ENCODE results near the gene BCL11A. TPM values are rescaled to one million over a fixed set of nuclear protein-coding genes. Genes with fewer than 3 reads are reported as not detected.

Gene BCL11A
- total and polyA plus RNA-seq, 5 donors, result 3.7 to 11.2 (median 8.5) TPM

DNA sequence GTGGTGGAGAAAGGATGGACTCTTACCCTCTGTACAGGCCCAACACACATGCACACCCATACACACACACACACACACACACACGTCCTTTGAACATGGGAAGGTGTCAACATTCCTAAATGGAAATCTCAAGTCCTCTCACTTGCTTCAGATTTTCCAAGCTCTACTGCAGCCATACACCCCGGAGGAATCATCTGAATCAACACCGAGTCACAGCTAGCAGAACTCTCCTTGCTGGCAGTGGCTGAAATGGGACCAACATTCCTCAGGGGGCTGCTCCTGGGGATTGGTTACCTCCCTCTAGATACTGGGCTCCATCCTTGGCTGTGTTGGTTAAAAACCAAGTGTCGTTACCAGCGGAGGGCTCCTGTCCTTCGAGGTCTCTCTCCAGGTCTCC lies 112.7 kb downstream of the BCL11A start:
- H3K27me3 ChIP-seq (ENCODE audit: control insufficient read depth, insufficient read depth), result no peaks in the 10 kb centered on the region
- no peaks in the 10 kb centered on the region for H3K9me3 ChIP-seq (ENCODE audit: control insufficient read depth, low read length)
- H3K27ac ChIP-seq (ENCODE audit: low read length), result no peak overlapping the region
- WGBS, result 85% methylated on average over 6 of the region's 6 CpGs
- H3K4me1 ChIP-seq (ENCODE audit: control insufficient read depth, insufficient read depth, low read length), result no peaks in the 10 kb centered on the region
- intact Hi-C loops (cut with DNase I), result no loop called here
- DNase-seq, result no peak
- no peak overlapping the region for H3K4me3 ChIP-seq (ENCODE audit: low read length)
- ATAC-seq, result no peak

DNA sequence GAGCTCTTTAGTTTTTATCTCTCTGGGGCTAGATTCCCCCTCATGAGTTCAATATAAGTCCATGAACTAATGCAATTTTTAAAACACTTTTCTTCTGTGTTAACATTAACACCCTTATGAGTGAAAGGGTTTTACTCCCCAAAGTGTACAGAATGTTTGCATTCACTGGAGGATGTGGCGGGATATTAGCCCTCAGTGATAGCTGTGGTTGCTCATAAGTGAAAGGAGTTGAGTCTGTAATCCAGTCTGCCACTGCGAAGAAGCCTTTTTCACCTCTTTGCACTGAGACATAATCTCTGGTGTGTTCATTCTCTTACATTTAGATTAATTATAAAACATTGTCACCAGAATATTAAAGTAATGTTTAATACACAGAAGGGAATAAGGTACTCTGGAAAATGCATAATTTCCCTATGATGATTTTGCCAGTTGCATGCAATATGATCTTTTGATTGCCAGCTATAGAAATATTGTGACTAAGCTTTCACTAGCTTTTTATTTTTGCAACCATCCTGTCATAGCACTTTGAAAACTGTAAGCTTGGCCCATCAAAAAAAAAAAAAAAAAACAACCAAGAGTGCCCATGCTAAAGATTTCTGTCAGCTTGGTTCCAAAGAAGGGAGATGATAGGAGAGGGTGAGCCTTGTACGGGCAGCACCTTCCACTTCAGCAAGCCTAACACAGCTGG lies 113.2 kb downstream of the BCL11A start:
- H3K9me3 ChIP-seq (ENCODE audit: control insufficient read depth, low read length), result no peaks in the 10 kb centered on the region
- 83% methylated on average over 3 of the region's 3 CpGs for WGBS
- no peak overlapping the region for H3K4me3 ChIP-seq (ENCODE audit: low read length)
- DNase-seq (no peak), ATAC-seq (no peak)
- intact Hi-C loops (cut with DNase I), result no loop called here
- no peak overlapping the region for H3K27ac ChIP-seq (ENCODE audit: low read length)
- no peaks in the 10 kb centered on the region for H3K4me1 ChIP-seq (ENCODE audit: control insufficient read depth, insufficient read depth, low read length)
- no peaks in the 10 kb centered on the region for H3K27me3 ChIP-seq (ENCODE audit: control insufficient read depth, insufficient read depth)

DNA sequence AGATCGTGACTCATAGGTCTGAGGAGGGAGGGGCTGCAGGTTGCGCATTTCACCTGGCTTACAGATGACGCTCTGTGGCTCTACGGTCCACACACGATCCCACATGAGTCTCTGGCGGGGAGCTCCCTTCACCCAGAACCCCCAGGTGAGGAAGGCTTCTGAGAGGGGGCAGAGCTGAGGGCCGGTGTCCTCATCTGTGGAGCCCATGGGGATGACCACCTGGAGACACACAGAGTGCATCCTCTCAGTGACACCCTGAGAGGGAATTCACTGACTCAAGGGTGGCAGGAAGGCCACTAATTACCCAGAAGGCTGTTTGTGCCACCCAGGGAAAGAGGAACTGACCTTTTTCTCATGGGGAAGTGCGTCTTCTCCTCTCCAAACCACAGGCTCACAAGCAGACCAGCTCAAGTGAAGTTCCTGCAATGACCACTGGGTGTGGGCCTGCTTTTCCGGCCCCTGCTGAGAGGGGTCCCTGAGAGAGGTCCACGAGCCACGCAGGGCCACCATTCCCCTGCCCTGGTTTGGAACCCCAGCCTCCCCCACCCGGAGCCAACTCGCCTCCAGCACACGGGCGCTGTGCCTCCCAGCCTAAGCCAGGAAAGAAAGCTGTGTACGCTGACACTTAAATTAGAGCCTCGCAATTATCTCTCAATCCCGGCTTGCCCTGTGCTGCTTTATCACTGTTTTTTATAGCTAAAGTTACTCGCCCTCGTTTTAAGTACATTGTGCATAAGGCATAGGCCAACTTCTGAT lies 114.1 kb downstream of the BCL11A start:
- Histone ChIP-seq H3K27ac (ENCODE audit: low read length) (peak overlapping the region; percentile 74), H3K4me1 (ENCODE audit: control insufficient read depth, insufficient read depth, low read length) (no peaks in the 10 kb centered on the region), H3K9me3 (ENCODE audit: control insufficient read depth, low read length) (no peaks in the 10 kb centered on the region), H3K4me3 (ENCODE audit: low read length) (peak overlapping the region; percentile 23), H3K27me3 (ENCODE audit: control insufficient read depth, insufficient read depth) (no peaks in the 10 kb centered on the region)
- intact Hi-C loops (cut with DNase I), result loop anchor here in 1 of 4 donors (10.0 kb wide), 1 partner anchor 95 kb away; no protein-coding TSS in a partner anchor
- peak; percentile 81 to 82 for ATAC-seq
- DNase-seq, result peak; percentile 27 to 83 (median 79)
- WGBS, result 43% methylated on average over 20 of the region's 20 CpGs

DNA sequence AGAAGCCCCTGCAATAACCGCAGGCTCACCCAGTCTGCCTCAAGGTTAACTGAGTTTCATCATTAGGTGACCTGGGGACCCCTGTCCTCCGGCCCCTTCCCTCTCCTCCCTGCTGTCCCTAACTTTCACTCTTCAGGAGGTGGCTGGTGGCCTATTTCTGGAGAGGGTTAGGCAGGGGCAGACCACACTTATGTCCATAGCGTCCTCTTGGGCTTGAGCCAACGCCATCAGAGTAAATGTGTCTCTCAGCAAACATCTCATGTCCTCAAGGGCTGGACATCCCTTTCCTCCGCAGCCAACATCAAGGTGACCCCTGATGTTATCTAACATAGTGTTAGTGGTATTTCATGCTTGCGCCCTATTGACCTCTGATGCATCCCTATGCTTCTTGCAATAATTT lies 114.8 kb downstream of the BCL11A start:
- peak overlapping the region; percentile 23 for H3K4me3 ChIP-seq (ENCODE audit: low read length)
- intact Hi-C loops (cut with DNase I), result loop anchor here in 1 of 4 donors (10.0 kb wide), 1 partner anchor 96 kb away; no protein-coding TSS in a partner anchor
- WGBS, result 66% methylated on average over 6 of the region's 6 CpGs
- H3K27me3 ChIP-seq (ENCODE audit: control insufficient read depth, insufficient read depth), result no peaks in the 10 kb centered on the region
- H3K27ac ChIP-seq (ENCODE audit: low read length), result peak overlapping the region; percentile 74
- peak in 2 of 3 donors; percentile 57 to 64 for DNase-seq
- H3K4me1 ChIP-seq (ENCODE audit: control insufficient read depth, insufficient read depth, low read length), result no peaks in the 10 kb centered on the region
- no peaks in the 10 kb centered on the region for H3K9me3 ChIP-seq (ENCODE audit: control insufficient read depth, low read length)
- peak; percentile 32 to 40 for ATAC-seq

DNA sequence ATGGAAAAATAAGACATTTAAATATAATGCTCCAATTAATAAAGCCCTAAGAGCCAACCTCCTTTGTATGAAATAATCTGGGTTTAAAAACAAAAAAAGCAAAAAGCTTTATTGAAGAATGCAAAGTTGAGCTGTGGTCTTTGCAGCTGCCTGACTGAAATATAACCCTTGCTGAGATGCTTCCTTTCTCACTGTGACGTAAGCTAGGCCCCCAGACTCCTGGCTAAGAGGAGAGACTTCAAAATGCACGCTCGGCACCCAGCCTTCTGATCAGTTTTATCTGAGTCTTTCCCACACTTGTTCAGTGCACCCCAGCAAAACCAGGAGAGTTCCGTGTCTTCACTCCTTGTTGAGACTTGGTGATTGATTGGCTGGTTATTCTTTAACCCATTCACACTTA lies 115.3 kb downstream of the BCL11A start:
- peak overlapping the region; percentile 23 for H3K4me3 ChIP-seq (ENCODE audit: low read length)
- H3K4me1 ChIP-seq (ENCODE audit: control insufficient read depth, insufficient read depth, low read length), result no peaks in the 10 kb centered on the region
- ATAC-seq, result no peak
- no peak for DNase-seq
- intact Hi-C loops (cut with DNase I), result loop anchor here in 1 of 4 donors (10.0 kb wide), 1 partner anchor 97 kb away; no protein-coding TSS in a partner anchor
- peak overlapping the region; percentile 74 for H3K27ac ChIP-seq (ENCODE audit: low read length)
- WGBS, result 65% methylated on average over 4 of the region's 4 CpGs
- no peaks in the 10 kb centered on the region for H3K9me3 ChIP-seq (ENCODE audit: control insufficient read depth, low read length)
- H3K27me3 ChIP-seq (ENCODE audit: control insufficient read depth, insufficient read depth), result no peaks in the 10 kb centered on the region

DNA sequence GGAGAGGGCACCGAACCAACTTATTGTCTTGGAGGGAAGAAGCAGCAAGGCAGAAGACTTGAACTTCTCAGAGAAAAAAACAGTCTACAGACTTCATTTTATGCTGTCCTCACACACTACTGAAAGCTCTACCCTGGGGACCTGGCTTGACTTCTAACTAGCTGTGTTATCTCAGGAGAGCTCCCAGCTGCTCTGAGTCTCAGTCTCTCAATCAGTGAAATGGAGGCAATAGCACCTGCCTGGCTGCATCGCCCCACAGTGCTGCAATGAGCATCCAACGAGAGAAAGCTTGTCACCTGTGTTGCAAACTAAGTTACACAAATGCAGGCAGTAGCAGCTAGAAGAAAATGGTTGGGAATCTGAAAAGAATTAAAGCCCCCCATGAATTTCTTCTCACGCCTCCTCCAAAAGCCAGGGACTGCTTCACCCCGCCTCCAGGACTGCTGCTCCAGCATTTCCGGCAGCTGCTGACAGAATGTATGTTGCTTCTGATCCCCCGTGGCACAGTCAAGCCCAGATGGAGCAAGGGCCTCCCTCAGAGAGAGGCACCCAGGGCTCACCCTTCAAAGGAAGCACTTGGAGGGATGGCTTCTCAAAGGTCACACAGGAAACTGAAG lies 116.3 kb downstream of the BCL11A start:
- no peak for DNase-seq
- 60% methylated on average over 7 of the region's 7 CpGs for WGBS
- H3K27ac ChIP-seq (ENCODE audit: low read length), result no peak overlapping the region
- ATAC-seq, result no peak
- intact Hi-C loops (cut with DNase I), result loop anchor here in 1 of 4 donors (10.0 kb wide), 1 partner anchor 98 kb away; no protein-coding TSS in a partner anchor
- H3K27me3 ChIP-seq (ENCODE audit: control insufficient read depth, insufficient read depth), result no peaks in the 10 kb centered on the region
- H3K4me1 ChIP-seq (ENCODE audit: control insufficient read depth, insufficient read depth, low read length), result no peaks in the 10 kb centered on the region
- H3K4me3 ChIP-seq (ENCODE audit: low read length), result no peak overlapping the region
- no peaks in the 10 kb centered on the region for H3K9me3 ChIP-seq (ENCODE audit: control insufficient read depth, low read length)

DNA sequence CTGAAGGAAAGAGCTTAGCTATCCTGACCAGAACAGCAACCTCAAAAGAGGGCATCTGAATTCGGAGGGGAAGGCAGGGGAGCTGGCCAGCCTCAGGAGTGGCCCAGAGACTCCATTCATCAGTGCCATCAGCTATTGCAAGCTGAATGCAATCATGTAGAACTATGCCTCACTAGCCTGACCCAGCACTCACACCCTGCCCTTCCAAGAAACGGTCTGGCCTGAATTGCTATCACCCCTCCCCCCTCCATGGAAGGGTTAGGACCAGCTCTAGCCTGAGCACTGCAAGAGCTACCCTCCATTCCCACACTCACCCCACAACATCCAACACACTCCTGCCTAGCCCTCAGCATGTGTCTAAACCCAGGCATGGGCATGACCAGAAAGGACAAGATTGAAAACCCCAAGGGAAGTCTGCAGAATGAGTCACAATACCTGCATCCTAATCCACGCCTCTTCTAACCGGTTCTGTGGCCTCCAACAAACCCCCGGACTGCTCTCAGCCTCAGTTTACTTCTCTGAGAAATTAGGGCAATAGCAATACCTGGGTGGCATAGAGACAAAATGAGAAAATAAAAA lies 120.3 kb downstream of the BCL11A start:
- Histone ChIP-seq H3K4me1 (ENCODE audit: control insufficient read depth, insufficient read depth, low read length) (no peaks in the 10 kb centered on the region), H3K9me3 (ENCODE audit: control insufficient read depth, low read length) (no peaks in the 10 kb centered on the region), H3K4me3 (ENCODE audit: low read length) (no peak overlapping the region), H3K27ac (ENCODE audit: low read length) (no peak overlapping the region), H3K27me3 (ENCODE audit: control insufficient read depth, insufficient read depth) (no peaks in the 10 kb centered on the region)
- intact Hi-C loops (cut with DNase I), result loop anchor here in 1 of 4 donors (10.0 kb wide), 1 partner anchor 102 kb away; no protein-coding TSS in a partner anchor
- WGBS, result 63% methylated on average over 5 of the region's 5 CpGs
- DNase-seq, result no peak
- ATAC-seq, result peak in 1 of 2 donors; percentile 27

DNA sequence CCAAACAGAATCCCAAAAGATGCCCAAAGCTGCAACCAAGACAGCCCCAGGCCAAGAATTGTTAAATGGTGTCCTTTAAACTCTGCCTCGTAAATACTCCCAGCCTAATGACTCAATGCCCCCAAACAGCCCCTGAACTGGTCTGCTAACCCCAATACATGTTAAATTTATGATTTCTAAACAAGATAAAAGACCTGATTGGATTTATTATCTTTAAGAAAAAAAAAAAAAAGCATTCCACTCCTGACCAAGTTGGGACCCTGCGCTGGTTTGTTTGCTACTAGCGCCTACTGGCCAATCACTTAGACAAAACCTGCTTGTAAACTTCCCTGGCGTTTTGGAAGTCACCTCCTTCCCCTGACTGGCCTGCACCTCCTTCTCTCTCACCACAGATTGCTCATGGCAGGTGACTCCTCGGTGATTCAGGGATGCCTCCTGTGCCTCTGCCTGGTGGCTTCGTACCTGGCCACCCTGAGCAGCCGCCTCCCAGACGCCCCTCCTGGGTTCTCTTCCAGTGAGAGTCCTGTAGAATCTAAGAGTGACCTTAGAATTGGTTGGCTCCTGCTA lies 121.3 kb downstream of the BCL11A start:
- no peaks in the 10 kb centered on the region for H3K4me1 ChIP-seq (ENCODE audit: control insufficient read depth, insufficient read depth, low read length)
- no peak for ATAC-seq
- intact Hi-C loops (cut with DNase I), result loop anchor here in 1 of 4 donors (10.0 kb wide), 1 partner anchor 103 kb away; no protein-coding TSS in a partner anchor
- H3K9me3 ChIP-seq (ENCODE audit: control insufficient read depth, low read length), result no peaks in the 10 kb centered on the region
- H3K27ac ChIP-seq (ENCODE audit: low read length), result no peak overlapping the region
- no peaks in the 10 kb centered on the region for H3K27me3 ChIP-seq (ENCODE audit: control insufficient read depth, insufficient read depth)
- no peak overlapping the region for H3K4me3 ChIP-seq (ENCODE audit: low read length)
- DNase-seq, result no peak
- WGBS, result 88% methylated on average over 8 of the region's 8 CpGs

DNA sequence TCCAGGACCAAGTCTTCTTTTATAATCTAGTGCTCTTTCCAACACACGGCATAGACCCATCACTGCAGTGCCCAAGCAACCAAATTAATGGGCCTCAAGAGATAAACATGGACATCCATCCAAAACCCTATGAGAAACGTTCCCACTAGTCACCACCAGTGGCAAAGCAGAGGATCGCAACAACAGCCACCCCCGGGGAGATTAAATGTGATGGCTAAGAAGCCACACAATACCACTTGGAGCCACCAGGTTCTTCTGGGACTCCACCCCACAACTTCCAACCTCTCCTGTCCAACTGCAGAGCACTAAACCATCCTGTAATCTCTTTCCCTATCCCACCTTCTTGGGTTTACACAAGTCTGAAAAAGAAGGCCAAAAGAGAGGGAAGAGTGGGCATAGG lies 123.8 kb downstream of the BCL11A start:
- Histone ChIP-seq H3K27ac (ENCODE audit: low read length) (no peak overlapping the region), H3K4me1 (ENCODE audit: control insufficient read depth, insufficient read depth, low read length) (no peaks in the 10 kb centered on the region), H3K9me3 (ENCODE audit: control insufficient read depth, low read length) (no peaks in the 10 kb centered on the region), H3K27me3 (ENCODE audit: control insufficient read depth, insufficient read depth) (no peaks in the 10 kb centered on the region), H3K4me3 (ENCODE audit: low read length) (no peak overlapping the region)
- WGBS, result 83% methylated on average over 4 of the region's 4 CpGs
- intact Hi-C loops (cut with DNase I), result loop anchor here in 1 of 4 donors (10.0 kb wide), 1 partner anchor 105 kb away; no protein-coding TSS in a partner anchor
- DNase-seq (no peak), ATAC-seq (no peak)

DNA sequence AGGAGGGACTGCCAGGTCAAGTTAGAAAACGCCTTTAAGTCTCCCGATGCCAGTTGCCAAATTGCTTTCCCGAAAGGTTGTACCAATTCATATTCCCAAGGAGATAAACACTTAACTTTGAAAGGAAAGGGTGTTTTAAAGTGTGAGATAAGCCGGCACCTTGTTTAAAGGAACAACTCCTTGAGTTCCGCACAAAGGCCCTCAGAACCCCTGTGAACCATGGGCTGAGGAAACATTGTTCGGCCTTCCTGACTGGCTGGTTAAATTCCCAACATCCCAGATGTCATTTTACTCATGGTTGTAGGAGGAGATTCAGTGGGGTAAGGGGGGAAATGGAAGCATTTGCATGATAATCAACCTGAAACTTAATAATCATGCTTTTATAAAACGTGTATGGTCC lies 126.6 kb downstream of the BCL11A start:
- no peaks in the 10 kb centered on the region for H3K4me1 ChIP-seq (ENCODE audit: control insufficient read depth, insufficient read depth, low read length)
- 84% methylated on average over 7 of the region's 7 CpGs for WGBS
- intact Hi-C loops (cut with DNase I), result no loop called here
- no peaks in the 10 kb centered on the region for H3K9me3 ChIP-seq (ENCODE audit: control insufficient read depth, low read length)
- H3K27ac ChIP-seq (ENCODE audit: low read length), result no peak overlapping the region
- ATAC-seq (no peak), DNase-seq (no peak)
- no peaks in the 10 kb centered on the region for H3K27me3 ChIP-seq (ENCODE audit: control insufficient read depth, insufficient read depth)
- no peak overlapping the region for H3K4me3 ChIP-seq (ENCODE audit: low read length)
